Stomach smooth muscle (tissue), 2 donors: ENCODE data around the gene RICTOR.

Experiments
- H3K27ac ChIP-seq: one replicate; pipeline ENCODE4 v1.7.0; 2013; ENCODE audit warnings: mild to moderate bottlenecking, low read length, inconsistent platforms
- H3K27me3 ChIP-seq, 2 donors: one replicate each; pipeline ENCODE4 v1.7.0; 2013; ENCODE audit warnings: low read length in 2 of 2; ENCODE audit not compliant: insufficient read depth in 2 of 2, control insufficient read depth in 1 of 2
- H3K36me3 ChIP-seq, 2 donors: one replicate each; pipeline ENCODE4 v1.7.0; 2013; ENCODE audit warnings: low read length in 2 of 2; ENCODE audit not compliant: control insufficient read depth in 2 of 2, insufficient read depth in 2 of 2
- H3K4me1 ChIP-seq: one replicate; pipeline ENCODE4 v1.7.0; 2013; ENCODE audit warnings: low read length; ENCODE audit not compliant: control insufficient read depth, insufficient read depth
- H3K4me3 ChIP-seq, 2 donors: one replicate each; pipeline ENCODE4 v1.7.0; 2013; ENCODE audit warnings: low read length in 2 of 2
- H3K9ac ChIP-seq, 2 donors: one replicate each; pipeline ENCODE4 v1.7.0; 2013; ENCODE audit warnings: low read length in 2 of 2, mild to moderate bottlenecking in 1 of 2
- H3K9me3 ChIP-seq, 2 donors: one replicate each; pipeline ENCODE4 v1.7.0; 2013; ENCODE audit warnings: low read length in 2 of 2; ENCODE audit not compliant: control insufficient read depth in 2 of 2
- donor health status: healthy.
- donor health status: Pancreatic carcinoma.

Gene RICTOR

GRCh38 chr5:39073767-39074016, 507 bp downstream of the RICTOR start:
- no peaks in the 10 kb centered on the region for H3K27me3 ChIP-seq
- no peaks in the 10 kb centered on the region for H3K4me1 ChIP-seq
- peak overlapping the region; percentile 84 to 85 for H3K9ac ChIP-seq

GRCh38 chr5:39072925-39073766, 1.1 kb downstream of the RICTOR start:
- Histone ChIP-seq H3K27me3 (no peaks in the 10 kb centered on the region), H3K4me1 (no peaks in the 10 kb centered on the region), H3K27ac (peak overlapping the region; percentile 87), H3K9ac (peak overlapping the region; percentile 82 to 84), H3K9me3 (no peaks in the 10 kb centered on the region), H3K36me3 (peaks cover 0 to 4% of the 10 kb centered on the region in 2 donors), H3K4me3 (peak overlapping the region; percentile 84 to 85)

More at GRCh38 chr5:39073767-39074016, 507 bp downstream of the RICTOR start:
- Histone ChIP-seq H3K27ac (peak overlapping the region; percentile 87), H3K36me3 (peaks cover 0 to 4% of the 10 kb centered on the region in 2 donors), H3K4me3 (peak overlapping the region; percentile 84 to 85), H3K9me3 (no peaks in the 10 kb centered on the region)

- Histone ChIP-seq H3K9me3 (no peaks in the 10 kb centered on the region), H3K27me3 (no peaks in the 10 kb centered on the region), H3K4me3 (no peak overlapping the region), H3K36me3 (peaks cover 6 to 10% of the 10 kb centered on the region in 2 donors), H3K9ac (no peak overlapping the region), H3K27ac (no peak overlapping the region), H3K4me1 (no peaks in the 10 kb centered on the region)
Measured at GRCh38 chr5:39068099-39068498, 6.1 kb downstream of the RICTOR start.

- H3K27me3 ChIP-seq: no peaks in the 10 kb centered on the region
- H3K4me3 ChIP-seq: no peak overlapping the region
- H3K4me1 ChIP-seq: no peaks in the 10 kb centered on the region
- H3K36me3 ChIP-seq: peaks cover 6% of the 10 kb centered on the region in 2 donors
- no peaks in the 10 kb centered on the region for H3K9me3 ChIP-seq
- H3K27ac ChIP-seq: no peak overlapping the region
- no peak overlapping the region for H3K9ac ChIP-seq
Measured at GRCh38 chr5:39064450-39064849, 9.7 kb downstream of the RICTOR start.

- Histone ChIP-seq H3K9me3 (no peaks in the 10 kb centered on the region), H3K4me3 (no peak overlapping the region), H3K9ac (no peak overlapping the region), H3K27ac (no peak overlapping the region), H3K4me1 (no peaks in the 10 kb centered on the region), H3K36me3 (peaks cover 6% of the 10 kb centered on the region in 2 donors), H3K27me3 (no peaks in the 10 kb centered on the region)
Measured at GRCh38 chr5:39063037-39063436, 11.2 kb downstream of the RICTOR start.

GRCh38 chr5:39062530-39062929, 11.7 kb downstream of the RICTOR start:
- Histone ChIP-seq H3K4me3 (no peak overlapping the region), H3K36me3 (peaks cover 6% of the 10 kb centered on the region in 2 donors), H3K9ac (no peak overlapping the region), H3K4me1 (no peaks in the 10 kb centered on the region), H3K27ac (no peak overlapping the region), H3K27me3 (no peaks in the 10 kb centered on the region), H3K9me3 (no peaks in the 10 kb centered on the region)

GRCh38 chr5:39062104-39062503, 12.1 kb downstream of the RICTOR start:
- Histone ChIP-seq H3K4me1 (no peaks in the 10 kb centered on the region), H3K36me3 (peaks cover 6% of the 10 kb centered on the region in 2 donors), H3K27ac (no peak overlapping the region), H3K9me3 (no peaks in the 10 kb centered on the region), H3K4me3 (no peak overlapping the region), H3K9ac (no peak overlapping the region), H3K27me3 (no peaks in the 10 kb centered on the region)

GRCh38 chr5:39059064-39059463, 15.1 kb downstream of the RICTOR start:
- no peaks in the 10 kb centered on the region for H3K9me3 ChIP-seq
- H3K4me3 ChIP-seq: no peak overlapping the region
- H3K27me3 ChIP-seq: no peaks in the 10 kb centered on the region
- no peak overlapping the region for H3K9ac ChIP-seq
- H3K36me3 ChIP-seq: peaks cover 0 to 7% of the 10 kb centered on the region in 2 donors
- H3K27ac ChIP-seq: no peak overlapping the region
- H3K4me1 ChIP-seq: no peaks in the 10 kb centered on the region

- Histone ChIP-seq H3K27ac (no peak overlapping the region), H3K4me3 (peak overlapping the region in 1 of 2 donors; percentile 44), H3K9ac (no peak overlapping the region), H3K9me3 (no peaks in the 10 kb centered on the region), H3K4me1 (no peaks in the 10 kb centered on the region), H3K27me3 (no peaks in the 10 kb centered on the region), H3K36me3 (peaks cover 0 to 7% of the 10 kb centered on the region in 2 donors)
Measured at GRCh38 chr5:39058178-39058921, 15.8 kb downstream of the RICTOR start.

- H3K36me3 ChIP-seq: peaks cover 0 to 7% of the 10 kb centered on the region in 2 donors
- H3K27ac ChIP-seq: no peak overlapping the region
- no peak overlapping the region for H3K9ac ChIP-seq
- peak overlapping the region in 1 of 2 donors; percentile 44 for H3K4me3 ChIP-seq
- no peaks in the 10 kb centered on the region for H3K4me1 ChIP-seq
- H3K27me3 ChIP-seq: no peaks in the 10 kb centered on the region
- H3K9me3 ChIP-seq: no peaks in the 10 kb centered on the region
Measured at GRCh38 chr5:39057734-39058133, 16.5 kb downstream of the RICTOR start.
